ENCODE data around the gene HYPK.
A peak's percentile ranks its signal among the peaks of the same experiment; 100 is the strongest.

Gene HYPK

GRCh38 chr15:43779016-43779415 lies 21.4 kb upstream of the HYPK start:
- DNase-seq (ENCODE audit: low spot score) = no peak
- TF ChIP-seq CTCF (IDR thresholded peaks at IDR 0.05; ENCODE audit: extremely low read depth, insufficient read depth, missing control alignments) = no peak
- in situ Hi-C loops (cut with MboI; ENCODE audit: low pct_unique_long_range_greater_than_20kb, low sequenced_read_pairs, unreplicated experiment) = no loop called here

DNA sequence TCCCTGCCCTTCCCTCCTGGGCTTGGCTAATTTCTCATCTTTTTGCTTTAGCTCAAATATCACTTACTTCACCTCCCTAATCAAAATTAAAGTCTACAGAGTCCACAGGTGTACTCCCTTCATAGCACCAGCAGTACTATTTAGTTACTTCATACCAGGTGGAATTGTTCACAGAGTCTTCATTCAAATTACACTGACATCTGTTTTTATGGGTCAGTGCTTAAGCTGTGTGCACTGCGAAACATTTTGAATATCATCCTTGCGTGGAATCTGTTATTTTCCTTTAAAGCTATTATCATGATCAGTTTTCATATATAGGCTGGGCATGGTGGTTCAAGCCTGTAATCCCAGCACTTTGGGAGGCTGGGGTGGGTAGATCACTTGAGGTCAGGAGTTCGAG lies 11.0 kb upstream of the HYPK start:
- in situ Hi-C loops (cut with MboI; ENCODE audit: low pct_unique_long_range_greater_than_20kb, low sequenced_read_pairs, unreplicated experiment) = no loop called here
- peak; percentile 44 for DNase-seq (ENCODE audit: low spot score)
- TF ChIP-seq CTCF (IDR thresholded peaks at IDR 0.05; ENCODE audit: extremely low read depth, insufficient read depth, missing control alignments) = no peak

DNA sequence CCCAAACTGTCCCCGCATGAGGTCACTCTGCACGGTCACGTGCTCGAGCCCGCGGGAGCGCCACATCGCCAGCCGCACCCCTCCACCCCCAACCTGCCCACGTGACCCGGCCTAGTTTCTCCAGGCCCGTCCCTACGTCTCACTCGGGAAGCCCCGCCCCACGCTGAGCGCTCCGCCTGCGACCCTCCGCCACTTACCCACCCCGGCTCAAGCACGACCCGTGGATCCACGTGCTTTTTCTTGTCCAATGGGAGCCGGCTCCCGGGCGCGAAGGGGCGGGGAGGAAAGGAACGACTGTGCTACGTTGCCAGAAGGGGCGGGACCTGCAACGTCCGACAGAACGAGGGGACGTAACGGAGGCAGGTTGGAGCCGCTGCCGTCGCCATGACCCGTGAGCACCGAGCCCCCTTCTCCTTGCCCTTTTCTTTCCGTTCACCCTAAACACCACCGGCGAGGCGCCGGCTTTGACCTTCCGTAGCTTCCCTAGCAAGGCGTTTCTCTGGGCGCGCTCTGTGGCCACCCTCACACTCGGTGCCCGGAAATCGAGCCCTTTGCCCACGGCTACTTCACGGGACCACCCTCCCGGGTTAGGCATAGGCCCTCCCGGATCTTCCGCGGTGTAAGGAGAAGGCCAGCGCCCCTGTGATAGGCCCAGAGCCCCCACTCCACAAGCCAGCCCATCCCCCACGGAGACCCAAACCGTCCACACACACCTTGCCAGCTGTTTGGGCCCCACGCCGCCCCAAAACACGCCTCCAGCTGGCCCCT lies 8.2 kb upstream of the HYPK start, which contains the start of gene SERF2:
SERF2 (plus strand) TSS at position 328 of the 768 bp plus-strand sequence; CDS start at position 385, 57 bp downstream.
- peak; percentile 97 for DNase-seq (ENCODE audit: low spot score)
- in situ Hi-C loops (cut with MboI; ENCODE audit: low pct_unique_long_range_greater_than_20kb, low sequenced_read_pairs, unreplicated experiment) = no loop called here
- TF ChIP-seq CTCF (IDR thresholded peaks at IDR 0.05; ENCODE audit: extremely low read depth, insufficient read depth, missing control alignments) = no peak

DNA sequence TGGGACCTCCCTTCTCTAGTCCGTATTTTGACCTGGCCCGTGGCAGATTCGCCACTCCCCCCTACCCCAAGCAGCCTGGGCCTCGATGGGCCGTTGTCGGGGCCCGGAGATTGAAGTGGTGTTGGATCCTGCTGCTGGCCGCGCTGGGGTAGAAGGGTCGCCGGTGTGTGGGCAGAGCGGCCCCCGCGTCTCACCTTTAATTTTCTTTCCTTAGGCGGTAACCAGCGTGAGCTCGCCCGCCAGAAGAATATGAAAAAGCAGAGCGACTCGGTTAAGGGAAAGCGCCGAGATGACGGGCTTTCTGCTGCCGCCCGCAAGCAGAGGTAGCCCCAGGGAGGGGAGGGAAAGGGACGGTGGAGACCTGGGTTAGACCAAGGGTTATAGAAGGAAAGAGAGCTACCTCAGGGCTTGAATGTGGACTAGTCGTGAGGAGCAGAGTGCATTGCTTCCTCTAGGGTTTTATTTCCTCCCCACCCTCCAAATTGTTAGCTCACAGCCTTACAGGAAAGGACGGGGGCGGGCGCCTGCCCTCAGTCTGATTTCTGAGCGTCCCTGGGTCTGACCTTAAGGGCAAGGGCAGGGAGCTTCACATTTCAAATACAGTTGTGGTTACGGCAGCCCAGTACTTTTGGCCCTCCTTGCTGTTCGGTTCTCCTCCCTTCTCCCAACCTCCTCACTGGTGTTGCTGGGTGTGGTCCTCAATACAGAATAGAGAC lies 7.5 kb upstream of the HYPK start:
- in situ Hi-C loops (cut with MboI; ENCODE audit: low pct_unique_long_range_greater_than_20kb, low sequenced_read_pairs, unreplicated experiment) = no loop called here
- no peak for TF ChIP-seq CTCF (IDR thresholded peaks at IDR 0.05; ENCODE audit: extremely low read depth, insufficient read depth, missing control alignments)
- DNase-seq (ENCODE audit: low spot score) = peak; percentile 40

- in situ Hi-C loops (cut with MboI; ENCODE audit: low pct_unique_long_range_greater_than_20kb, low sequenced_read_pairs, unreplicated experiment) = no loop called here
- no peak for DNase-seq (ENCODE audit: low spot score)
- TF ChIP-seq CTCF (IDR thresholded peaks at IDR 0.05; ENCODE audit: extremely low read depth, insufficient read depth, missing control alignments) = no peak
Measured at GRCh38 chr15:43793647-43794046, 6.8 kb upstream of the HYPK start.

DNA sequence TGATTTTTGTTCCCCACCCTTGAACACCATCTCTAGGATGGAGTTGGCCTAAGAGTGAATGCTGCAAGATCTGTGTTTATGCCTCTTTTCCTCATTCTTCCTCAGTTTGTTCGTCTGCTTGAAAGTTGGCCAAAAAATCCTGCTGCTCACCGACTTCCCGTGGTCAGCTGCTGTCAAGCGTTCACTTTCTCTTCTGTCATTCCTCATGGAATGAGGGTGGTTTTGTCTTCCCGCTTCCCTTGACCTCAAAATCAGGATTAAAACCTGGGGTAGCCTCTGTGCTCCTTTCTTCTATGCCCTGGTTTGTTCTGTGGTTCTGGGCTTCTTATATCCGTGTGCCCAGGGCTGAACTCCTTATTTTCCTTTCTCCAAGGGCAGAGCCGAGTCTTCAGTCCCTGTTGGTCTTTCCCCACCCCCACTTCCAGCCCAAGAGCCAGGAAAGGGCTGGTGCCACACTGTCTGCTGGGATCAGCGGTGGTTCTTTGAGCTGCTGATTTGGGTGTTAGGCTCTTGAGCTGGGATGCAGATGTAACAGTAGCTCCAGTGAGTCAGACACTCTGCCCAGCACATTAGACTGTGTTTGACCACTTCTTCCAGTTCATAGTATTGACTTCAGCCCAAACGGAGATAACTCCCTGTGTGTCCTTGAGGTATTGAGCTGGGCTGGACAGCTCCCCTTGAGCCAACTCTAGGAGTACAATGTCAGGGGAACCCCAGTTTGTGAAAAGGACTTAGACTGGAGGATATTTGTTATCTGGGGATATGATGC lies 5.9 kb upstream of the HYPK start:
- no peak for TF ChIP-seq CTCF (IDR thresholded peaks at IDR 0.05; ENCODE audit: extremely low read depth, insufficient read depth, missing control alignments)
- DNase-seq (ENCODE audit: low spot score) = no peak
- in situ Hi-C loops (cut with MboI; ENCODE audit: low pct_unique_long_range_greater_than_20kb, low sequenced_read_pairs, unreplicated experiment) = no loop called here
